HG03095 (cell line): ENCODE results near the gene DNAH9.

Experiments used
- ATAC-seq: cut with Tn5 transposase; IDR thresholded peaks from one replicate; pipeline ENCODE4 v1.9.1; 2021; ENCODE audit warnings: moderate library complexity; ENCODE audit not compliant: unreplicated experiment

DNAH9 gene

GRCh38 chr17:11832401-11833137, 234.3 kb downstream of the DNAH9 start:
- ATAC-seq = no peak

- no peak for ATAC-seq
Observed at GRCh38 chr17:11836508-11836907, 238.2 kb downstream of the DNAH9 start.

GRCh38 chr17:11840052-11840451, 241.8 kb downstream of the DNAH9 start:
- ATAC-seq = no peak

- ATAC-seq = no peak
Observed at GRCh38 chr17:11840831-11841230, 242.6 kb downstream of the DNAH9 start.

- no peak for ATAC-seq
Observed at GRCh38 chr17:11848330-11848729, 250.1 kb downstream of the DNAH9 start.

- no peak for ATAC-seq
Observed at GRCh38 chr17:11852231-11852630, 254.0 kb downstream of the DNAH9 start.

- no peak for ATAC-seq
Observed at GRCh38 chr17:11852912-11853311, 254.6 kb downstream of the DNAH9 start.

- no peak for ATAC-seq
Observed at GRCh38 chr17:11853321-11854151, 255.3 kb downstream of the DNAH9 start.

GRCh38 chr17:11855306-11855705, 257.0 kb downstream of the DNAH9 start:
- no peak for ATAC-seq

- ATAC-seq = no peak
Observed at GRCh38 chr17:11857006-11857405, 258.7 kb downstream of the DNAH9 start.

GRCh38 chr17:11869680-11870394, 271.6 kb downstream of the DNAH9 start:
- ATAC-seq = no peak

GRCh38 chr17:11871773-11872172, 273.5 kb downstream of the DNAH9 start:
- no peak for ATAC-seq

- ATAC-seq = no peak
Observed at GRCh38 chr17:11874756-11875155, 276.5 kb downstream of the DNAH9 start.

- ATAC-seq = no peak
Observed at GRCh38 chr17:11880714-11881113, 282.4 kb downstream of the DNAH9 start.

GRCh38 chr17:11882716-11883115, 284.4 kb downstream of the DNAH9 start:
- ATAC-seq = no peak

- ATAC-seq = no peak
Observed at GRCh38 chr17:11885051-11885450, 286.8 kb downstream of the DNAH9 start.

GRCh38 chr17:11889266-11889665, 291.0 kb downstream of the DNAH9 start:
- ATAC-seq = no peak

- ATAC-seq = no peak
Observed at GRCh38 chr17:11893862-11894261, 295.6 kb downstream of the DNAH9 start.

GRCh38 chr17:11896199-11896598, 297.9 kb downstream of the DNAH9 start:
- ATAC-seq = no peak

GRCh38 chr17:11898526-11899235, 300.4 kb downstream of the DNAH9 start:
- ATAC-seq = no peak

- no peak for ATAC-seq
Observed at GRCh38 chr17:11899537-11899942, 301.3 kb downstream of the DNAH9 start.
